ENCODE measurements around the gene NOXA1.
"Not testable (repeated sequence)": the region's sequence is repeated elsewhere in the genome, so short reads cannot be mapped to it uniquely, and the experiment has no call there.

NOXA1 gene

GRCh38 chr9:137446851-137447471 lies 23.8 kb downstream of the NOXA1 start:
- no peak overlapping the region for H3K4me3 ChIP-seq (ENCODE audit: low read depth, low read length)
- no peaks in the 10 kb centered on the region for H3K79me2 ChIP-seq (ENCODE audit: control insufficient read depth, insufficient read depth, low read length, unreplicated experiment)
- no peak overlapping the region for H3K27ac ChIP-seq (ENCODE audit: low read depth, low read length)
- no peaks in the 10 kb centered on the region for H3K27me3 ChIP-seq (ENCODE audit: insufficient read depth, low read length)
- H3K36me3 ChIP-seq (ENCODE audit: insufficient read depth, low read length), result no peaks in the 10 kb centered on the region; the same call in 1 of the 2 replicates
- H3K4me1 ChIP-seq (ENCODE audit: control insufficient read depth, insufficient read depth, low read length, unreplicated experiment), result peaks cover 4% of the 10 kb centered on the region
- H2AFZ ChIP-seq (ENCODE audit: low read length, unreplicated experiment), result no peak overlapping the region

GRCh38 chr9:137447722-137448601 lies 24.8 kb downstream of the NOXA1 start:
- Histone ChIP-seq H3K4me1 (ENCODE audit: control insufficient read depth, insufficient read depth, low read length, unreplicated experiment) (peaks cover 4% of the 10 kb centered on the region), H3K79me2 (ENCODE audit: control insufficient read depth, insufficient read depth, low read length, unreplicated experiment) (no peaks in the 10 kb centered on the region), H3K36me3 (ENCODE audit: insufficient read depth, low read length) (peaks cover 7% of the 10 kb centered on the region; the same call in 1 of the 2 replicates), H2AFZ (ENCODE audit: low read length, unreplicated experiment) (no peak overlapping the region), H3K4me3 (ENCODE audit: low read depth, low read length) (no peak overlapping the region), H3K27ac (ENCODE audit: low read depth, low read length) (no peak overlapping the region), H3K27me3 (ENCODE audit: insufficient read depth, low read length) (no peaks in the 10 kb centered on the region)

GRCh38 chr9:137448602-137448962 lies 25.4 kb downstream of the NOXA1 start:
- no peaks in the 10 kb centered on the region for H3K27me3 ChIP-seq (ENCODE audit: insufficient read depth, low read length)
- H3K27ac ChIP-seq (ENCODE audit: low read depth, low read length), result no peak overlapping the region
- H3K4me3 ChIP-seq (ENCODE audit: low read depth, low read length), result no peak overlapping the region
- peaks cover 10% of the 10 kb centered on the region; the same call in 1 of the 2 replicates for H3K36me3 ChIP-seq (ENCODE audit: insufficient read depth, low read length)
- no peak overlapping the region for H2AFZ ChIP-seq (ENCODE audit: low read length, unreplicated experiment)
- peaks cover 4% of the 10 kb centered on the region for H3K4me1 ChIP-seq (ENCODE audit: control insufficient read depth, insufficient read depth, low read length, unreplicated experiment)
- H3K79me2 ChIP-seq (ENCODE audit: control insufficient read depth, insufficient read depth, low read length, unreplicated experiment), result no peaks in the 10 kb centered on the region

GRCh38 chr9:137449081-137449844 lies 26.1 kb downstream of the NOXA1 start:
- Histone ChIP-seq H3K4me1 (ENCODE audit: control insufficient read depth, insufficient read depth, low read length, unreplicated experiment) (peaks cover 4% of the 10 kb centered on the region), H2AFZ (ENCODE audit: low read length, unreplicated experiment) (no peak overlapping the region), H3K36me3 (ENCODE audit: insufficient read depth, low read length) (peaks cover 10% of the 10 kb centered on the region; the same call in 1 of the 2 replicates), H3K79me2 (ENCODE audit: control insufficient read depth, insufficient read depth, low read length, unreplicated experiment) (no peaks in the 10 kb centered on the region), H3K4me3 (ENCODE audit: low read depth, low read length) (no peak overlapping the region), H3K27me3 (ENCODE audit: insufficient read depth, low read length) (no peaks in the 10 kb centered on the region), H3K27ac (ENCODE audit: low read depth, low read length) (no peak overlapping the region)

GRCh38 chr9:137449931-137450538 lies 26.8 kb downstream of the NOXA1 start:
- Histone ChIP-seq H2AFZ (ENCODE audit: low read length, unreplicated experiment) (no peak overlapping the region), H3K27me3 (ENCODE audit: insufficient read depth, low read length) (no peaks in the 10 kb centered on the region), H3K36me3 (ENCODE audit: insufficient read depth, low read length) (peaks cover 10% of the 10 kb centered on the region; the same call in 1 of the 2 replicates), H3K4me3 (ENCODE audit: low read depth, low read length) (no peak overlapping the region), H3K27ac (ENCODE audit: low read depth, low read length) (no peak overlapping the region), H3K79me2 (ENCODE audit: control insufficient read depth, insufficient read depth, low read length, unreplicated experiment) (no peaks in the 10 kb centered on the region), H3K4me1 (ENCODE audit: control insufficient read depth, insufficient read depth, low read length, unreplicated experiment) (peaks cover 2% of the 10 kb centered on the region)

- not testable (repeated sequence) for H3K27ac ChIP-seq (ENCODE audit: low read depth, low read length); H3K79me2 ChIP-seq (ENCODE audit: control insufficient read depth, insufficient read depth, low read length, unreplicated experiment); H2AFZ ChIP-seq (ENCODE audit: low read length, unreplicated experiment); H3K4me1 ChIP-seq (ENCODE audit: control insufficient read depth, insufficient read depth, low read length, unreplicated experiment); H3K27me3 ChIP-seq (ENCODE audit: insufficient read depth, low read length); H3K4me3 ChIP-seq (ENCODE audit: low read depth, low read length)
- H3K36me3 ChIP-seq (ENCODE audit: insufficient read depth, low read length), result peaks cover 10% of the 10 kb centered on the region; the same call in 1 of the 2 replicates
These were observed 27.5 kb downstream of the NOXA1 start for GRCh38 chr9:137450539-137451222.

- not testable (repeated sequence) for H3K27me3 ChIP-seq (ENCODE audit: insufficient read depth, low read length); H3K79me2 ChIP-seq (ENCODE audit: control insufficient read depth, insufficient read depth, low read length, unreplicated experiment); H3K4me1 ChIP-seq (ENCODE audit: control insufficient read depth, insufficient read depth, low read length, unreplicated experiment); H3K4me3 ChIP-seq (ENCODE audit: low read depth, low read length); H3K27ac ChIP-seq (ENCODE audit: low read depth, low read length); H2AFZ ChIP-seq (ENCODE audit: low read length, unreplicated experiment)
- peaks cover 10% of the 10 kb centered on the region; the same call in 1 of the 2 replicates for H3K36me3 ChIP-seq (ENCODE audit: insufficient read depth, low read length)
These were observed 28.2 kb downstream of the NOXA1 start for GRCh38 chr9:137451264-137452005.

GRCh38 chr9:137452006-137452760 lies 29.0 kb downstream of the NOXA1 start:
- H3K27ac ChIP-seq (ENCODE audit: low read depth, low read length), result no peak overlapping the region
- H3K79me2 ChIP-seq (ENCODE audit: control insufficient read depth, insufficient read depth, low read length, unreplicated experiment), result no peaks in the 10 kb centered on the region
- peaks cover 17% of the 10 kb centered on the region for H3K4me1 ChIP-seq (ENCODE audit: control insufficient read depth, insufficient read depth, low read length, unreplicated experiment)
- H3K27me3 ChIP-seq (ENCODE audit: insufficient read depth, low read length), result no peaks in the 10 kb centered on the region
- no peak overlapping the region for H2AFZ ChIP-seq (ENCODE audit: low read length, unreplicated experiment)
- H3K4me3 ChIP-seq (ENCODE audit: low read depth, low read length), result no peak overlapping the region
- peaks cover 10% of the 10 kb centered on the region; the same call in 1 of the 2 replicates for H3K36me3 ChIP-seq (ENCODE audit: insufficient read depth, low read length)

Data from ACC112 (cell line).